HepG2 (cell line): ENCODE data around the gene NAV2. TPM values are rescaled to one million over a fixed set of nuclear protein-coding genes. Genes with fewer than 3 reads are reported as not detected.
A peak's percentile ranks its signal among the peaks of the same experiment; 100 is the strongest.

ENCODE experiments used
- CERS6 ChIP-seq: sonication (generic); formaldehyde crosslinking; IDR thresholded peaks from 2 replicates; pipeline ENCODE4 v1.5.0; 2020; ENCODE audit warnings: missing genetic modification reagents
- CHD2 ChIP-seq: IDR thresholded peaks from 2 replicates; pipeline ENCODE4 v1.6.1; 2011; ENCODE audit warnings: low read depth, low read length, improper control_type of control experiment
- ELF3 ChIP-seq: IDR thresholded peaks from 2 replicates; pipeline ENCODE4 v1.6.1; 2016; ENCODE audit warnings: missing genetic modification reagents, missing compliant biosample characterization
- ETV6 ChIP-seq: sonication (generic); formaldehyde crosslinking; conservative IDR thresholded peaks from 2 replicates; pipeline ENCODE4 v1.4.0; 2020; ENCODE audit warnings: missing genetic modification reagents
- GFI1 ChIP-seq: sonication (generic); formaldehyde crosslinking; IDR thresholded peaks from 2 replicates; pipeline ENCODE4 v1.5.0; 2020; ENCODE audit warnings: missing genetic modification reagents, mild to moderate bottlenecking, borderline replicate concordance
- RBM39 ChIP-seq: fragments of 200-400 bp; formaldehyde crosslinking; IDR thresholded peaks from one replicate; pipeline ENCODE4 v1.6.1; 2018; ENCODE audit warnings: antibody characterized with exemption, mild to moderate bottlenecking, low read depth, low read length; ENCODE audit not compliant: poor library complexity, severe bottlenecking
- SIN3B ChIP-seq: fragments of 150-350 bp; IDR thresholded peaks from 2 replicates; pipeline ENCODE4 v1.6.1; 2014; ENCODE audit warnings: low read length
- SMC3 ChIP-seq: IDR thresholded peaks from 2 replicates; pipeline ENCODE4 v1.6.1; 2011; ENCODE audit warnings: low read length, improper control_type of control experiment
- STAG1 ChIP-seq: sonication (generic); formaldehyde crosslinking; IDR thresholded peaks from 2 replicates; pipeline ENCODE4 v1.4.0; 2020; ENCODE audit warnings: missing genetic modification reagents
- UBTF ChIP-seq: sonication (generic); formaldehyde crosslinking; IDR thresholded peaks from 2 replicates; pipeline ENCODE4 v1.4.0; 2020; ENCODE audit warnings: mild to moderate bottlenecking, missing genetic modification reagents
- YEATS2 ChIP-seq: sonication (generic); formaldehyde crosslinking; IDR thresholded peaks from 2 replicates; pipeline ENCODE4 v1.4.0; 2020; ENCODE audit warnings: missing genetic modification reagents, borderline replicate concordance
- ZBTB20 ChIP-seq: sonication (generic); formaldehyde crosslinking; IDR thresholded peaks from 2 replicates; pipeline ENCODE4 v1.8.1; 2023; ENCODE audit warnings: missing genetic modification reagents, low read depth, mild to moderate bottlenecking, borderline replicate concordance
- ZEB1 ChIP-seq: IDR thresholded peaks from 2 replicates; pipeline ENCODE4 v1.6.1; 2012; ENCODE audit warnings: mild to moderate bottlenecking, low read depth, inconsistent platforms; ENCODE audit not compliant: insufficient replicate concordance
- ZNF782 ChIP-seq: sonication (generic); formaldehyde crosslinking; IDR thresholded peaks from 2 replicates; pipeline ENCODE4 v1.4.0; 2020; ENCODE audit warnings: missing genetic modification reagents, mild to moderate bottlenecking, borderline replicate concordance
- polyA plus RNA-seq, 8 experiments: library from polyadenylated mRNA; depleted of rRNA in 3 of 8; stranded (reverse) in 7 of 8; unstranded in 1 of 8; fragments of >200 nt; fragmentation: Illumina TruSeq in 4 of 8; extraction: Trizol in 4 of 8; gene quantifications; 2 replicates each; pipeline versions ENCODE4 v1.2.1 to v1.2.3, GENCODE V29; 2011 to 2016; ENCODE audit warnings: low read depth in 4 of 8, missing spikeins in 1 of 8, mixed read lengths in 1 of 8; ENCODE audit not compliant: insufficient read depth in 1 of 8
- total RNA-seq, 5 experiments: library from RNA; depleted of rRNA; stranded (reverse); fragments of >200 nt; fragmentation: Illumina TruSeq; extraction: Trizol; gene quantifications; 2 replicates each; pipeline ENCODE4 v1.2.3, GENCODE V29; 2016; ENCODE audit warnings: low read depth in 1 of 5
- TF ChIP-seq, protein P1 (sequence below): sonication (generic); formaldehyde crosslinking; IDR thresholded peaks from 2 replicates; pipeline ENCODE4 v1.8.1; 2023; ENCODE audit warnings: mild to moderate bottlenecking, moderate library complexity, missing genetic modification reagents
- TF ChIP-seq, protein P2 (sequence below): sonication (generic); formaldehyde crosslinking; IDR thresholded peaks from 2 replicates; pipeline ENCODE4 v1.5.0; 2020; ENCODE audit warnings: mild to moderate bottlenecking, missing genetic modification reagents, moderate library complexity

Gene NAV2
- total and polyA plus RNA-seq, 2 of the 13 experiments (the other 11 are each of a cell fraction or from before 2014, with no cell fraction given), result 9.3 to 34.6 TPM

GRCh38 chr11:20110908-20111669, 398.5 kb downstream of the NAV2 start (continued):
- TF ChIP-seq UBTF (CRISPR knock-in tag) (no peak), ELF3 (CRISPR knock-in tag) (0 out of 2 replicates have a peak, but pooled peaks have one; percentile 13), YEATS2 (CRISPR knock-in tag) (no peak; the same call in 1 of the 2 replicates), ZNF782 (no peak), STAG1 (peak; percentile 93), GFI1 (CRISPR knock-in tag) (no peak), RBM39 (no peak), SMC3 (peak; percentile 81), ETV6 (no peak), CHD2 (no peak), ZBTB20 (no peak), CERS6 (CRISPR knock-in tag) (no peak), ZEB1 (peak; percentile 61), SIN3B (no peak)
- TF ChIP-seq, protein P1, sequence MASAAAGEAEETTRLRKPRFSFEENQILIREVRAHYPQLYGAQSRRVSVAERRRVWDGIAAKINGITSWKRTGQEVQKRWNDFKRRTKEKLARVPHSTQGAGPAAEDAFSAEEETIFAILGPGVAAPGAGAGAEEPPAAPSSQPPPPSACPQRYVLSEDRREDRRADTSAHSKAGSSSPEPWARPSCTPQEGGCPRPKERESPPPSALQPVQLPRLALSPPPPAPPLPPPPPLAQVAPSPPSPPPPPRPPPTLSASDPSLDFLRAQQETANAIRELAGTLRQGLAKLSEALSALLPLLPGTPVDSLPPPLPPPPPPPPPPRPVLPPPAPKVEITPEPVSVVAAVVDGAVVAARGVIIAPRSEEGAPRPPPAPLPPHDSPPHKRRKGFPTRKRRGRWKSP (CRISPR knock-in tag), result no peak
- TF ChIP-seq, protein P2, sequence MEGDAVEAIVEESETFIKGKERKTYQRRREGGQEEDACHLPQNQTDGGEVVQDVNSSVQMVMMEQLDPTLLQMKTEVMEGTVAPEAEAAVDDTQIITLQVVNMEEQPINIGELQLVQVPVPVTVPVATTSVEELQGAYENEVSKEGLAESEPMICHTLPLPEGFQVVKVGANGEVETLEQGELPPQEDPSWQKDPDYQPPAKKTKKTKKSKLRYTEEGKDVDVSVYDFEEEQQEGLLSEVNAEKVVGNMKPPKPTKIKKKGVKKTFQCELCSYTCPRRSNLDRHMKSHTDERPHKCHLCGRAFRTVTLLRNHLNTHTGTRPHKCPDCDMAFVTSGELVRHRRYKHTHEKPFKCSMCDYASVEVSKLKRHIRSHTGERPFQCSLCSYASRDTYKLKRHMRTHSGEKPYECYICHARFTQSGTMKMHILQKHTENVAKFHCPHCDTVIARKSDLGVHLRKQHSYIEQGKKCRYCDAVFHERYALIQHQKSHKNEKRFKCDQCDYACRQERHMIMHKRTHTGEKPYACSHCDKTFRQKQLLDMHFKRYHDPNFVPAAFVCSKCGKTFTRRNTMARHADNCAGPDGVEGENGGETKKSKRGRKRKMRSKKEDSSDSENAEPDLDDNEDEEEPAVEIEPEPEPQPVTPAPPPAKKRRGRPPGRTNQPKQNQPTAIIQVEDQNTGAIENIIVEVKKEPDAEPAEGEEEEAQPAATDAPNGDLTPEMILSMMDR (CRISPR knock-in tag), result peak; percentile 95
